DMS153 treated with DMSO at 0.1 percent for 48 hours (cell line): ENCODE measurements around the gene ABHD2.
A peak's percentile ranks its signal among the peaks of the same experiment; 100 is the strongest.

Experiments used
- DNase-seq: peaks from one replicate; lab custom pipeline; 2025; ENCODE audit not compliant: unreplicated experiment; lab: John Stamatoyannopoulos, UW

The ABHD2 gene

GRCh38 chr15:89098281-89098680 lies 10.0 kb downstream of the ABHD2 start:
- no peak for DNase-seq

- no peak for DNase-seq
Observed at GRCh38 chr15:89099968-89100367, 11.7 kb downstream of the ABHD2 start.

DNA sequence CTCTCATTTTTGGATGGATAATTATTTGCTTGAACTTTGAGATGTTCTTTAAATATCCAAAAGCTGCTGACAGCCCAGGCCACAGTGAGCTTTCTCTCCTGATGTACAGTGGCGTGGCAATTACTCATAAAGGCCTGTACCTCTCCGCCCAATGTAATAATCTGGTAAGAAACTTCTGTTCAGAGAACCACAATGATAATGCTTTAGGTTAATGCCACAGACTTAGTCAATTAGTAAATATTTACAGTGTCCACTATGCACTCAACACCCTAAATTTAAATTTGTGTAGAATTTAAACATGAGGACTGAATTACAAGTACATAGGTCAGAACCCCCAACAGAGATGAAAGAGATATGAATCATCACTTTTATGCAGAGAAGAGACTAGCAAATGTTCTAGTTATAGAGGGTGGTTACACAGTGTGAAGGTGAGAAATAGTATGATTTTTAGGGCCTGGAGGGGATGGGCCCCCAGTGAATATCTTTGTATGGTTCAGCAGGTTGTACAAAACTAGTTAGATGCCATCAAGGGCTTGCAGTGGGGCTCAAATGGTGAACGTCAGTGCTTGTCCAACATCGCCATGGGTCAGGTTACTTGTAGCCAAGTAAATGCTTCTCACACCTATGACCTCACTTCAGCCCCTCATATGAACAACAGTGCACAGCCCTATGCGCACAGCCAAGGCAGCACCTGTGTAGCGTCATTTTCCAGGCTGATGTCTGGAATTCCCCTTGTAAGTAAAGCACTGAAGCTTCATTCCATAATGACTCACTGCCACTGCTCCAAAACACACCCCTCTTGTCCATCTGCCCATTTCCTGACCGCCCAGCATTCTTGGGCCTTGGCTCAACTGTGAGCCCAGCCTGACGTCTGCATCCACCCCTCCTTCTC lies 13.3 kb downstream of the ABHD2 start:
- DNase-seq = no peak

DNA sequence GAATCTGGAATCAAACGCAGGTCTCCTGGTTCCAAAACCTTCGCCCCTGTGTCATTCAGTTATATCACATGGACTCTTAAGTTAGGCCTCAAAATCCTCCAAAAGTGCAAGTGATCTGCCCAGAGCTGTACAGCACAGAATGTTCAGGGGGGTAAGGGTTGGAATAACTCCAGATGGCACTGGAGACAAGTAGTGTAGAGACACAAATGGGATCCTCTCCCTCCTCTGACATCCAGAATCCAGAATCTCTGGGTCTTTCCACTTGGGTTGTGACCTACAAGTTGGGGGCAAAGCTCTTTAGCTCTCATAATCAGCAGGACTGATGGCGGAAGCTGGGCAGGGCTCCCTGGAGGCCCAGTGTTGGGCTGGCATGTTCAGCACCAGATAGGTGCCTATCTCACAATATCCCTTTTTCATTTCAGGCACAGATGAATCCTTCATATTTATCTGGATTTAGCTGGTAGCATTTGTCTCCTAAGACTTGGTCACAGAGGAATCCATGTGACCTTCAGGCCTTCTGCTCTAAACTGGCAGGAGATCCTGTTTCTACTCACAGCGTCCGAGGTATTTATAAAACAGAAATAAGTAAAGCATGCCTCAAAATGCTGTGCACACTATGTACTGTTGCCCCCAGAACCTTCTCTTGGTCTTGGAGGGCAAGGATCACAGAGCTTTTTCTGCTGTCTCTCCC lies 15.4 kb downstream of the ABHD2 start:
- no peak for DNase-seq

DNA sequence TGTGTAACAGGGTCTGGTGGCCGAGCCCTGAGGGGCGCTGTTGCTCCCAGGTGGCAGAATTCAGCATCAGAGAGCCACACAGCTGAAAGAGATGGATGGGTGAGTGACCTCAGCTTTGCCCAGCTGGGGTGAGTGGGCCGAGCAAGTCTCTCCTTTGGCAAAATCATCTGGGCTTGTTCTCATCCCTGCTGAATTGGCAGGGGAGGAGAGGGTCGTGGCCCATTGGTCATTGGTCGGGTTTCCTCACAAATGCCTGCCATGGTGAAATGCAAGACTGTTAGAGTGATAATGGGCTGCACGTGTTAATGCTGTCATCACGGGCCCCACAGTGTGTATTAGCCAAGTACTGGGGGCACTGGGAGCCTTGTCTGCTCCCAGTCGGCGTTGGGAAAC lies 15.9 kb downstream of the ABHD2 start:
- no peak for DNase-seq

- DNase-seq = no peak
Observed at GRCh38 chr15:89105147-89105546, 16.9 kb downstream of the ABHD2 start.

DNA sequence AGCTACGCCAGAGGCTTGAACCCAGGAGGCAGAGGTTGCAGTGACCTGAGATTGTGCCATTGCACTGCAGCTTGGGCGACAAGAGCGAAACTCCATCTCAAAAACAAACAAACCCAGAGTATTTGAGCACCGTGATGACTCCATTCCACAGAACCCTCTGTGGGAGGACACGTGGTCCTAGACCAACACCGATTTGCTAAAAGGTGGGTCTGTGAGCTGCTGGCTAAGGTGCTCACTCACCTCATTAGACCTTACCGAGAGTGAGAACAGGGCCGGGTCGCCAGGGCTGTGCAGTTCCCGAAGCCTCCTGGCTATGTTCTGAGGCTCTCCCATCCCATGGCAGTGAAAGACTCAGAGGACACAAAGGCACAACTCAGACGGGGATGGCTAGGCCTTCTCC lies 17.9 kb downstream of the ABHD2 start:
- DNase-seq = no peak

DNA sequence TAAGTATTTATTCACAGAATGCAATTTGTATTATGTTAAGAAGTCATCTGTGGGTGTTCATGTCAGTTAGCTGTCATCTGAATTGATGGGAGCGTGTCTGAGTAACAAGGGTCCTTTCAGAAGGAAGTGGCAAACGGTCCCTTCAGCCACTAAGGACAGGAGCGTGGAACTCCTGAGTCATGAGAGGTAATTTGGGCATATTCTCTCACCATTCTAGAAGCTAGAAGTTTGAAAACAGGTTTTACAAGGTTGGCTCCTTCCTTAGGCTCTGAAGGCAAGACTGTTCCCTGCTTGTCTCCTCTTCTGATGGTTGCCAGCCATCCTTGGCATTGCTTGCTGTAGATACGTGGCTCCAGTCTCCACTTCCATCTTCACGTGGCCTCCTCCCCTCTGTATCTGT lies 19.7 kb downstream of the ABHD2 start:
- no peak for DNase-seq

GRCh38 chr15:89108835-89109234 lies 20.6 kb downstream of the ABHD2 start:
- no peak for DNase-seq

DNA sequence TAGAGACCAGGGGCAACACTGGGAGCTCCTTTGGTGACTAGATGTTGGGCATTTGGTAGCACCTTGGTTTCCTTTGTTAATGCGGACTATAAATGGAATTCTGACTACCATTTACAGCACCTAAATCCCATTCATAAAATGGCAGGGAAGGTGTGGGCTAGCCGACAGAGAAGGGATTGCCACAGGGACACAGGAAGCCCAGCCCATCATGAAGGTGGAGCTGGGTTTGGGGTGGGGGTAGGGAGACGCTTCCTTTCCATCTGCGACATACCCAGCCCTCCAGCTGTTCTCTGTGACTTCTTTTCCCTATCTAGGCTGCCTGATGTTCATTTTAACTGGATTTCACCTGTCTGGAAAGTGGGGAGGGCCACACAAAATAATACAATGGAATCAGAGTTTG lies 21.0 kb downstream of the ABHD2 start:
- no peak for DNase-seq

GRCh38 chr15:89110060-89110459 lies 21.8 kb downstream of the ABHD2 start:
- no peak for DNase-seq

- DNase-seq = no peak
Observed at GRCh38 chr15:89111352-89111751, 23.1 kb downstream of the ABHD2 start.

DNA sequence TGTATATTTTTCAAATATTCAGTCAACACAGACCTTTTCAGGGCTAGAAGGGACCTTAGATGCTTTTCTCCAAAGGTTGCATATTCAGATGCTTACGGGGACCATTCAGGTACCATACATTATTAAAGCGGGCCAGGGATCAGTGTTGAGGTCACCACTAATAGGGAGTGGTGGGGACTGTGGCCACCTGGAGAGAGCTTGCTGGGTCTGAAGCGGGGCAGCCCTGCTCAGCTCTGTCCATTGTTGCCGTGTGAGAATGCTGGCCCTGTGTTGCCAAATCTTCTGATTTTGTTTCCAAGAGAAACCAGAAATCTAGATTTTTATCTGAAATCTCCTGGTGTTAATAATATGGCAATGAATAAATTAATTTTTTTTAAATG lies 23.7 kb downstream of the ABHD2 start:
- DNase-seq = no peak

DNA sequence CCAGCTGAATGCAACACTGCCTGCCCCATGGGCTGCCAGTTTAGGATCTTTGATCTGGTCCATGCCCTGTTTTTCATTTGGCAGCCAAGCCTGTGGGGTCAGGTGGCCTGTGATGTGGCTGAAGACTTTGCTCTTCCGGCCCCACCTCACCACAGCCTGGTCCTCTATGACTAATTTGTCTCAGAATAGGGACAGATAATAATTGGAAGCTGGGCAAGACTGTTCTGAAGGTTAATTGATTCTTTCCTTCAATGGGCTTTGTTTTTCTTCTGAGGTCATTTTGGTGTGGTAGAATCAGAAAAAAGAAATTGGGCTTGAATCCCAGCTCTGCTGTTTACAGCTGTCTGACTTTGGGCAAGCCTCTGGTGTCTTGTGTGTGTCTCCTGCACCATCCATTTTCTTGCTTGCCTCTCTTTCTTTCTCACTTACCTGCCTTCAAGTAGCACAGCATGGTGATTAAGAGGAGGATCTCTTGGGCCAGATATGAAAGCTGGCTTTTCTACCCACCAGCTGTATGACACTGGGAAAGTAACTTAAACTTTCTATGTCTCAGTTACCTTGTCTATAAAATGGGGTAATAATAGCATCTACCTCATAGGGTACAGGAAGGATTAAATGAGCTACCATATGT lies 24.2 kb downstream of the ABHD2 start:
- DNase-seq = no peak

DNA sequence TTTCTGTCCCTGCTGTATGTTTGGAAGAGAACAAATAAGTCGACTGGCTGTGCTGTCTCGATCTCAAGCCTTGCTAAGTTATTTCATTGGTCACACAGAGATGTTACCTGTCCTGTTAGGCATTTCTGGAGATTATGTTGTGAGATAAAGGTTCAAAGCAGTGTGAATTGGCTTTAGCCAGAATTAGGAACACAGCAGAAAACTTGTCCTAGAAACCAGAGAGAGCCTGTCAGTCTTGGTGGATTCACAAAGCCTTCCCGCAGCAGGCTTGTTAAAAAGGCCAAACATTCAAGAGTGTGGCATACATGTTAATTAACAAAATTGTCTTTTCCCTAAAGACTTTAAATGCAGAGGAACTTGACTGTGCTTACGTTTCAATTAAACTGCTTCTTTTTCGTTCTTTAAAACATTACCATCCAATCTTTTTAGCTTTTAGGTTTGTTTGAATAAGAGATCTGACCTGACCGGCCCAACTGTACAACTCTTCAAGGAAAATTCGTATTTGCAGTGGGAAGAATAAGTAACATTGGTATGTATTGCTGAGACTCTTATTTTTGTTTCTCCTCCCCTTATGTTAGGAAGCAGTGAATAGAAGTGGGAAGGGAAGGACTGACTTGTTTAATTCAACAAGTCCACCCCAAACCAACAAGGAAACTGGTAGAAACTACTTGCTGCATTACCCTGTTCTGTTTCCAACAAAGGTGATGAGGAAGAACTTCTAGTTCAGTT lies 25.2 kb downstream of the ABHD2 start:
- DNase-seq = no peak

GRCh38 chr15:89114990-89115389 lies 26.7 kb downstream of the ABHD2 start:
- DNase-seq = no peak

GRCh38 chr15:89115547-89115946 lies 27.3 kb downstream of the ABHD2 start:
- DNase-seq = peak; percentile 65

DNA sequence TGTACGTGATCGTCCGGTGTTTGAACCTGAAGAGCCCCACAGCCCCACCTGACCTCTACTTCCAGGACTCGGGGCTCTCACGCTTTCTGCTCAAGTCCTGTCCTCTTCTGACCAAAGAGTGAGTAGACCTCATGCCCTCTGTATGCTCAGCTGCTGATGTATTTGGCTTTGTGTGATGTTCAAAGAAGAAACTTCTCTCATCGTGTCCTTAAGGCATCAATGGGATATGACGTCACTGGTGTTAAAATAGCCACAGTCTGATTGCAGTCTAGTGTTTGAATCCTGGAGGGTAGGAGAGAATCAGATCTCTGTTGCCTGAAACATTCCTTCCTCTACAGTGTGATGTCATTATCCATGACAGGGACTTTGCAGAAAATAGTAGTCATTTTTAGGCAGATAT lies 28.1 kb downstream of the ABHD2 start:
- DNase-seq = peak; percentile 39

GRCh38 chr15:89117790-89118189 lies 29.5 kb downstream of the ABHD2 start:
- DNase-seq = no peak

DNA sequence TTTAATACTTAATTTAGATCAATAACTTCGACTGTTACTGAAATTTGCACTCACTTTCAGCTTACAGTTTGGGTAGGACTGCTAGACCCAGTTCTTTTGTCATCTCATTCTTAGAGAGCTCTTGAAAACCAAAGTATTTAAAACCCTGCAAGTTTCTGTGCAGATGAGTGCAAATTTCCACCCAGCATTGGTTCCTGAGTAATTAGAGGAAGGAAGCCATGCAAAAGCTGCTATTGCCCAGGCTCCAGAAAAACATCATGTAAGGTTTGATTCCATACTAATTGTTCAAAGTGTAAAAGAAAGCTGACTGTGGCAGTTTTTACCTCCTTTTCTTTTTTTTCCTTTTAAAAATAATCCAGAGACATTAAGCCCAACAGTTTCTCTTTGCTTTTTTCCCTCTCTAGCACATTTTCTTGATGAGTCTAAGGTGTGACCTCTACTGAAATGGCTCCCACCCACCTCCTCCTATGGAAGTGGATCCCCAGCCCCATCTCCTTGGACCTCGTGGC lies 30.3 kb downstream of the ABHD2 start:
- DNase-seq = no peak
